Measurements from ENCODE around the gene ZFYVE28.

GRCh38 chr4:2445571-2445970 is 27.1 kb upstream of the ZFYVE28 start:
- TF ChIP-seq POLR2A (IDR thresholded peaks at IDR 0.05; ENCODE audit: low read depth, low read length) (no peak), TAF1 (IDR thresholded peaks at IDR 0.05; ENCODE audit: low read depth, low read length) (no peak), POLR2AphosphoS5 (IDR thresholded peaks at IDR 0.05; ENCODE audit: low read depth, low read length) (no peak), SPI1 (IDR thresholded peaks at IDR 0.05; ENCODE audit: low read depth, low read length) (no peak), PAX5 (IDR thresholded peaks at IDR 0.05; ENCODE audit: insufficient read depth, low read length, severe bottlenecking) (no peak), POU2F2 (IDR thresholded peaks at IDR 0.05; ENCODE audit: low read depth, low read length) (no peak)
